ENCODE results near the gene SFSWAP. TPM values are rescaled to one million over a fixed set of nuclear protein-coding genes. Genes with fewer than 3 reads are reported as not detected.
A peak's percentile ranks its signal among the peaks of the same experiment; 100 is the strongest.
"Not testable (repeated sequence)": the region's sequence is repeated elsewhere in the genome, so short reads cannot be mapped to it uniquely, and the experiment has no call there.

SFSWAP gene
- total RNA-seq = 58.5 and 60.1 TPM in 2 replicates

GRCh38 chr12:131710464-131711457, at the start of gene SFSWAP:
SFSWAP (plus strand) TSS chr12:131711090; CDS start chr12:131711230, 140 bp downstream.
- Mint-ChIP-seq H3K4me3 (ENCODE audit: low read depth) (peak within 1 kb of the TSS; percentile 87), H3K36me3 (ENCODE audit: low read depth) (peaks cover 38% of the 10 kb centered on the region), H3K4me1 (ENCODE audit: low read depth) (peaks cover 24% of the 10 kb centered on the region), H3K27me3 (ENCODE audit: low read depth) (peaks cover 3% of the 10 kb centered on the region), H3K9me3 (no peaks in the 10 kb centered on the region), H3K27ac (peak within 1 kb of the TSS; percentile 86)
- DNase-seq (ENCODE audit: low spot score) = peak; percentile 74
- intact Hi-C loops (cut with micrococcal nuclease) = loop anchor here (2.0 to 10.0 kb wide), 2 partner anchors 102 to 184 kb away; partner anchors contain the start of gene ULK1

- DNase-seq (ENCODE audit: low spot score); H3K27ac Mint-ChIP-seq; H3K36me3 Mint-ChIP-seq (ENCODE audit: low read depth); intact Hi-C loops (cut with micrococcal nuclease); H3K4me3 Mint-ChIP-seq (ENCODE audit: low read depth); H3K9me3 Mint-ChIP-seq; H3K4me1 Mint-ChIP-seq (ENCODE audit: low read depth): not testable (repeated sequence)
- H3K27me3 Mint-ChIP-seq (ENCODE audit: low read depth) = peaks cover 13% of the 10 kb centered on the region
Measured at GRCh38 chr12:131661170-131661985, 49.5 kb upstream of the SFSWAP start.

GRCh38 chr12:131661986-131662288, 49.0 kb upstream of the SFSWAP start:
- H3K36me3 Mint-ChIP-seq (ENCODE audit: low read depth); intact Hi-C loops (cut with micrococcal nuclease); H3K4me1 Mint-ChIP-seq (ENCODE audit: low read depth): not testable (repeated sequence)

DNA sequence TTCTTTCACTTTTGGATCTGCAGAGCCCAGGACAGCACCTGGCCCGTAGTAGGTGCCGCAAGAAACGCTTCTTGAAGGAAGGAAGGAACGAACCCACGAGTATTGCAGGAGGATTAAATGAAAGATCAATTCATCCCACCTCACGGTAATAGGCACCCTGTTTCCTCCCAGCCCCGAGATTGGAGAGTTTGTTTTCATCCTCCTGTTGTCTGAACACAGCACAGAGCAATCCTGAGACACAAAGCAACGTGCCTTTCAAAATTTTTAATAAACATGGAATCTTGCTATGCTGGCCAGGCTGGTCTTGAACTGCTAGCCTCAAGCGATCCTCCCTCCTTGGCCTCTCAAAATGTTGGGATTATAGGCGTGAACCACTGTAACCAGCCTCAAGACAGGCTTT, 48.5 kb upstream of the SFSWAP start:
- H3K4me1 Mint-ChIP-seq (ENCODE audit: low read depth); H3K27ac Mint-ChIP-seq; H3K9me3 Mint-ChIP-seq; H3K36me3 Mint-ChIP-seq (ENCODE audit: low read depth); DNase-seq (ENCODE audit: low spot score); intact Hi-C loops (cut with micrococcal nuclease); H3K4me3 Mint-ChIP-seq (ENCODE audit: low read depth): not testable (repeated sequence)
- peaks cover 13% of the 10 kb centered on the region for H3K27me3 Mint-ChIP-seq (ENCODE audit: low read depth)

More at GRCh38 chr12:131661986-131662288, 49.0 kb upstream of the SFSWAP start:
- not testable (repeated sequence) for H3K4me3 Mint-ChIP-seq (ENCODE audit: low read depth); H3K27ac Mint-ChIP-seq; H3K9me3 Mint-ChIP-seq; DNase-seq (ENCODE audit: low spot score)
- H3K27me3 Mint-ChIP-seq (ENCODE audit: low read depth) = peaks cover 13% of the 10 kb centered on the region

DNA sequence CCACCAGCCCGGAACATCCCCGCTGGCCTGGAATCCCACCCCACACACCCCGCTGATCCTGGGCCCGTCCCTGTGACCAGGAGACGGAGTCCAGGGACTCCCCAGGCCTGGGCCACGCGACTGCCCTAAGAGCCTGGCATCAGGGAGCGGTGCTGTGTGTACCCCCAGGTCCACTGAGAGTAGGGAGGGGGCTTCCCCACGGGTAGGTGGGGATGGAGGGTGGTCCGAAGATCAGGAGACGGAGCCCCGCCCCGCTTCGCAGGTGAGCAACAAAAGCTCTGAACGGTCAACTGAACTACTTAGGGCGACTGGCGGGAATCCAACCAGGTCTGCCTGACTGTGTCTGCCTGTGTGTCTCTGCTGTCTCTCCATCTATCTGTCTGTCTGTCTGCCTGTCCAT, 45.2 kb upstream of the SFSWAP start:
- DNase-seq (ENCODE audit: low spot score); H3K9me3 Mint-ChIP-seq; H3K27ac Mint-ChIP-seq; H3K4me3 Mint-ChIP-seq (ENCODE audit: low read depth); H3K4me1 Mint-ChIP-seq (ENCODE audit: low read depth); H3K36me3 Mint-ChIP-seq (ENCODE audit: low read depth): not testable (repeated sequence)
- H3K27me3 Mint-ChIP-seq (ENCODE audit: low read depth) = peaks cover 21% of the 10 kb centered on the region
- intact Hi-C loops (cut with micrococcal nuclease) = loop anchor here (5.0 kb wide), 1 partner anchor 373 kb away; no protein-coding TSS in a partner anchor

- H3K36me3 Mint-ChIP-seq (ENCODE audit: low read depth); H3K4me3 Mint-ChIP-seq (ENCODE audit: low read depth); DNase-seq (ENCODE audit: low spot score); H3K4me1 Mint-ChIP-seq (ENCODE audit: low read depth); H3K27ac Mint-ChIP-seq; H3K9me3 Mint-ChIP-seq: not testable (repeated sequence)
- H3K27me3 Mint-ChIP-seq (ENCODE audit: low read depth) = peaks cover 23% of the 10 kb centered on the region
- intact Hi-C loops (cut with micrococcal nuclease) = loop anchor here (5.0 kb wide), 1 partner anchor 374 kb away; no protein-coding TSS in a partner anchor
Measured at GRCh38 chr12:131666486-131666885, 44.4 kb upstream of the SFSWAP start.

DNA sequence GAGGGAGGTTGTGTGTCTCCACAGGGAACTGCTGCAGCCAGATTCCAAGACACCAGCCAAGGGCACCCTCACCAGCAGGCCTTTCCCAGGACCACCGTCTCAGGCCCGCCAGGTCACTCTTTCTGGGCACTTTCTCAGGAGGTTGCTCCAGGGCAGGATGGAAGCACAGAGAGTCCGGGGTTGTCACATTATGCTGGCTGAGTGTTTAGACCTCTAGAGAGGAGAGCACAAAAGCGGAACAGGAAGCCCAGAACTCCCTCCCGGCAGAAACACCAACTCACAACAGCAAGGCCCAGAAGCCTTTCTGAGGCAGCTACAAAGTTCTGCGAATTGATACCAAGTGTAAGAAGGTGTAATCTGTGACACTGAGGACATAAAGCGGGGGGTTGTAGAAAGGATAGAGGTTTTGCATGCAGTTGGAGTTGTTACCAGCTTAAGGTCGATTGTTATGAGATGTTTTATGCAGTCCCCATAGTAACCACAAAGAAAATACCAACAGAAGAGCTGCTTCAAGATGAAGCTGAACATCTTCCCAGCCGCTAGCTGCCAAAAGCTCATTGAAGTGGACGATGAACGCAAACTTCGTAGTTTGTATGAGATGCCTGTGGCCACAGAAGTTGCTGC, 43.8 kb upstream of the SFSWAP start:
- H3K4me3 Mint-ChIP-seq (ENCODE audit: low read depth); H3K4me1 Mint-ChIP-seq (ENCODE audit: low read depth); DNase-seq (ENCODE audit: low spot score); H3K27ac Mint-ChIP-seq; H3K36me3 Mint-ChIP-seq (ENCODE audit: low read depth); H3K9me3 Mint-ChIP-seq: not testable (repeated sequence)
- intact Hi-C loops (cut with micrococcal nuclease) = loop anchor here (5.0 kb wide), 1 partner anchor 375 kb away; no protein-coding TSS in a partner anchor
- peaks cover 23% of the 10 kb centered on the region for H3K27me3 Mint-ChIP-seq (ENCODE audit: low read depth)

GRCh38 chr12:131671276-131671675, 39.6 kb upstream of the SFSWAP start:
- no peaks in the 10 kb centered on the region for H3K36me3 Mint-ChIP-seq (ENCODE audit: low read depth)
- H3K4me3 Mint-ChIP-seq (ENCODE audit: low read depth) = no peak overlapping the region
- H3K4me1 Mint-ChIP-seq (ENCODE audit: low read depth) = no peaks in the 10 kb centered on the region
- DNase-seq (ENCODE audit: low spot score) = no peak
- H3K27me3 Mint-ChIP-seq (ENCODE audit: low read depth) = peaks cover 20% of the 10 kb centered on the region
- H3K9me3 Mint-ChIP-seq = no peaks in the 10 kb centered on the region
- intact Hi-C loops (cut with micrococcal nuclease) = no loop called here
- H3K27ac Mint-ChIP-seq = no peak overlapping the region

- intact Hi-C loops (cut with micrococcal nuclease) = no loop called here
- H3K27me3 Mint-ChIP-seq (ENCODE audit: low read depth) = peaks cover 20% of the 10 kb centered on the region
Measured at GRCh38 chr12:131671871-131672270, 39.0 kb upstream of the SFSWAP start.

DNA sequence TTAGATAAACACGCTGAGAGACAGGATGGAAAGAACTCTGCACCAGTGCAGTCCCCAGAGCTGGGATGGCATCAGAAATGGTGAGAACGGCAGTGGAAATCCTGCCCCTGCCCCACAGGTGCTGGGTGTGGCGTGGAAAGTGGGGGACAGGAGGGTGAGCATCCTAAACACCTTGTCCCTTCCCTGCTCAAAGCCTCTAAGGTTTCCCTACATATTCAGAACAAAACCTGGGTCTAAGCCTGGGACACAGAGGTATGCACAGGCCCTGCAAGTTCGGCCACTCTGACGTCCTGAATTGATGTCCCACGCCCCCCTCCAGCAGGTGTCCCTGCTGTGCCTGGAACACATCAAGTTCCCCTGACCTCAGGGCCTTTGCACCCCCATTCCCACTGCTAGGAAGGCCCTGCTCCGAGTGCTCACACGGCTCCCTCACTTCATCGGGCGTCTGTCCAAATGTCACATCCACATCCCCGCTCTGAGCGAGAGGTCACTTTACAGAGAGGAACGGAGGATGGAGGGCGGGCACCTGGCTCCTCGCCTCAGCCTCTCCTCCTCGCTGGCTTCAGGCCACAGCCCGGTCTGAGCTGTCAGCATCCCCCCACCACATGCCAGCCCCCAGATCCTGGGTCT, 38.5 kb upstream of the SFSWAP start:
- Mint-ChIP-seq H3K27ac (no peak overlapping the region), H3K4me1 (ENCODE audit: low read depth) (no peaks in the 10 kb centered on the region), H3K36me3 (ENCODE audit: low read depth) (no peaks in the 10 kb centered on the region), H3K27me3 (ENCODE audit: low read depth) (peaks cover 20% of the 10 kb centered on the region), H3K4me3 (ENCODE audit: low read depth) (no peak overlapping the region), H3K9me3 (no peaks in the 10 kb centered on the region)
- intact Hi-C loops (cut with micrococcal nuclease) = no loop called here
- no peak for DNase-seq (ENCODE audit: low spot score)

More at GRCh38 chr12:131671871-131672270, 39.0 kb upstream of the SFSWAP start:
- DNase-seq (ENCODE audit: low spot score) = no peak
- Mint-ChIP-seq H3K36me3 (ENCODE audit: low read depth) (no peaks in the 10 kb centered on the region), H3K27ac (no peak overlapping the region), H3K9me3 (no peaks in the 10 kb centered on the region), H3K4me1 (ENCODE audit: low read depth) (no peaks in the 10 kb centered on the region), H3K4me3 (ENCODE audit: low read depth) (no peak overlapping the region)

DNA sequence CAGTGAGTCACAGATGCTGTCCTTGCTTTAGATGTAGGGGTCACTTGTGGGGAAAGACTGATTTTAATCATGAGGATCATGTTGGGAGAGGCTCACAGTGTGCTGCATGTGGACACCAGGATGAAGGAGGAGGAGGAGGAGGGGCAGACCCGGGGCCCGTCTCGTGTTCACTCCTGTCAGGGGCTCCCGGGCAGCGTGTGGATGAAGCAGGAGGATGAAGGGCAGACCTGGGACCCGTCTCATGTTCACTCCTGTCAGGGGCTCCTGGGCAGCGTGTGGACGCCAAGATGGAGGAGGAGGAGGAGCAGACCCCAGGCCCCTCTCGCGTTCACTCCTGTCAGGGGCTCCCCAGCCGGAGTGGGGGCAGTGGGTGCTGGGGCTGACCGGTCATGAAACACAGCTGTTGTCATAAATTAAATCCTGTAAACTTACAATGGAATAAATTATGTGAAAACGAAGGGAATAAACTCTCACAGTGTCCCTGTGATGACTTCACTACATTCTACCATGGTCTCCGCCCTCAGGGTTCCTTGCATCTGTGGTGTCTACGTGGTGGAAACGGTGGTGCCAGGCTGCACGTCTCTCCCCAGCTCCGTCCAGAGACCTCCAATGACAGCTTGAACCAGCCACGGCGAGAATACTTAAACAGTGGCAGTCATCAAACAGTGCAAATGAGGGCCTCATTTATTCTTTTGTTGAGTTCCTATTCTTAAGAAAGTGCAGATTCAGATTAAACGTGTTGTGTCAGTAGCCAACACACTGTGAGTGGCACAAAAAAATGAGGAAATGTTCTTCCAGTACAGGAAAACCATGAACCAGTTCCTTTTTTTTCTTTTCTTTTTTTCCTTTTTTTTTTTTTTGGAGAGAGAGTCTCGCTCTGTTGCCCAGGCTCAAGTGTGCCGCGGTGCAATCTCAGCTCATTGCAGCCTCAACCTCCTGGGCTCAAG, 37.7 kb upstream of the SFSWAP start:
- DNase-seq (ENCODE audit: low spot score) = no peak
- H3K4me3 Mint-ChIP-seq (ENCODE audit: low read depth) = no peak overlapping the region
- H3K36me3 Mint-ChIP-seq (ENCODE audit: low read depth) = no peaks in the 10 kb centered on the region
- H3K27me3 Mint-ChIP-seq (ENCODE audit: low read depth) = peaks cover 16% of the 10 kb centered on the region
- no peak overlapping the region for H3K27ac Mint-ChIP-seq
- no peaks in the 10 kb centered on the region for H3K9me3 Mint-ChIP-seq
- no peaks in the 10 kb centered on the region for H3K4me1 Mint-ChIP-seq (ENCODE audit: low read depth)
- intact Hi-C loops (cut with micrococcal nuclease) = no loop called here
